GM12873 (cell line): ENCODE data around the gene ZNF148.

Source experiments
- CTCF ChIP-seq: IDR thresholded peaks from 2 replicates; pipeline ENCODE4 v1.5.1; 2012; ENCODE audit warnings: low read depth, mild to moderate bottlenecking, moderate library complexity, low read length, control low read depth; ENCODE audit not compliant: insufficient read depth; ENCODE audit errors: missing control alignments

The ZNF148 gene

GRCh38 chr3:125220727-125221429 lies 154.2 kb downstream of the ZNF148 start:
- no peak for TF ChIP-seq CTCF

GRCh38 chr3:125220183-125220582 lies 154.9 kb downstream of the ZNF148 start:
- no peak for TF ChIP-seq CTCF

- TF ChIP-seq CTCF = no peak
Observed at GRCh38 chr3:125219261-125219701, 155.8 kb downstream of the ZNF148 start.

GRCh38 chr3:125214738-125215137 lies 160.4 kb downstream of the ZNF148 start:
- TF ChIP-seq CTCF = no peak

- TF ChIP-seq CTCF = no peak
Observed at GRCh38 chr3:125213946-125214542, 161.1 kb downstream of the ZNF148 start.

- no peak for TF ChIP-seq CTCF
Observed at GRCh38 chr3:125213364-125213755, 161.8 kb downstream of the ZNF148 start.

GRCh38 chr3:125212509-125213363 lies 162.4 kb downstream of the ZNF148 start, which contains the start of gene SLC12A8:
SLC12A8 (minus strand) TSS chr3:125212748; CDS start chr3:125211349, 1,399 bp downstream.
- TF ChIP-seq CTCF = no peak
